ENCODE results near the gene ABTB1. TPM values are rescaled to one million over a fixed set of nuclear protein-coding genes. Genes with fewer than 3 reads are reported as not detected.

Gene ABTB1
- polyA plus RNA-seq, 1 of the 3 experiments (the other 2 are of a cell fraction): 30.8 TPM

DNA sequence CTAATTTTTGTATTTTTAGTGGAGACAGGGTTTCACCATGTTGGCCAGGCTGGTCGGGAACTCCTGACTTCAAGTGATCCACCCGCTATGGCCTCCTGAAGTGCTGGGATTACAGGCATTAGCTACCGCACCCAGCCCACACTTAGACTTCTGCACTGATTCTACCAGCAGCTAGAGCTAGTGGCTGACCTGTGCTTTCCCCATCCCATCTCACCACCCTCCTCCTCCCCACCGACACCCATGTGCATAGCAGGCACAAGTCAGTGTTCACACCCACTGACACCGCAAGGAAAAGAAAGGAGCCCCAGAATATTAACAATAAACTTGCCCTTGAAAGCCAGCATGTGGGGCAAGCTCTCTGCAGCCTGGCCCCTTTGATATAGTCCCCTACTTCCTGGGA, 11.2 kb upstream of the ABTB1 start:
- no peaks in the 10 kb centered on the region for H3F3A ChIP-seq (replicated peaks; ENCODE audit: insufficient read depth)
- peaks cover 0 to 8% of the 10 kb centered on the region in 2 experiments; a peak in 1 of 4 replicates for H3K4me1 ChIP-seq (ENCODE audit: control insufficient read depth in 1 of 2, insufficient read depth in 2 of 2, low read depth in 1 of 2, low read length in 1 of 2)
- ChIA-PET CTCF (interaction anchor here (0.6 to 2.9 kb wide), 6 partner anchors 9 to 298 kb away, joined by 3 to 10 read pairs (median 3); no protein-coding TSS in a partner anchor), POLR2A (interaction anchor here (1.0 kb wide), 1 partner anchor 10 kb away, joined by 3 read pairs; no protein-coding TSS in a partner anchor)
- H3K27ac ChIP-seq (ENCODE audit: low read depth in 2 of 2, low read length in 1 of 2): no peak overlapping the region
- H3K4me2 ChIP-seq: no peak overlapping the region
- WGBS (ENCODE audit: low lambda C conversion rate): 84% methylated on average over 3 of the region's 5 CpGs
- no peaks in the 10 kb centered on the region for H3K9me2 ChIP-seq
- no peaks in the 10 kb centered on the region for H3K79me2 ChIP-seq (ENCODE audit: insufficient read depth)
- TF ChIP-seq RXRA (IDR thresholded peaks at IDR 0.05; ENCODE audit: borderline replicate concordance, low read depth) (no peak), TAF1 (IDR thresholded peaks at IDR 0.05; ENCODE audit: borderline replicate concordance, low read depth, low read length) (no peak), SMC3 (IDR thresholded peaks at IDR 0.05; ENCODE audit: low read depth, low read length) (no peak), SIN3A (IDR thresholded peaks at IDR 0.05; ENCODE audit: borderline replicate concordance, low read depth, low read length) (no peak), RCOR1 (IDR thresholded peaks at IDR 0.05; ENCODE audit: low read length) (no peak), POLR2AphosphoS5 (IDR thresholded peaks at IDR 0.05; ENCODE audit: low read depth, low read length) (no peak)
- TF ChIP-seq, protein P1, sequence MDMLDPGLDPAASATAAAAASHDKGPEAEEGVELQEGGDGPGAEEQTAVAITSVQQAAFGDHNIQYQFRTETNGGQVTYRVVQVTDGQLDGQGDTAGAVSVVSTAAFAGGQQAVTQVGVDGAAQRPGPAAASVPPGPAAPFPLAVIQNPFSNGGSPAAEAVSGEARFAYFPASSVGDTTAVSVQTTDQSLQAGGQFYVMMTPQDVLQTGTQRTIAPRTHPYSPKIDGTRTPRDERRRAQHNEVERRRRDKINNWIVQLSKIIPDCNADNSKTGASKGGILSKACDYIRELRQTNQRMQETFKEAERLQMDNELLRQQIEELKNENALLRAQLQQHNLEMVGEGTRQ (IDR thresholded peaks at IDR 0.05; ENCODE audit: borderline replicate concordance, low read depth, low read length): no peak
- TF ChIP-seq, protein P2, sequence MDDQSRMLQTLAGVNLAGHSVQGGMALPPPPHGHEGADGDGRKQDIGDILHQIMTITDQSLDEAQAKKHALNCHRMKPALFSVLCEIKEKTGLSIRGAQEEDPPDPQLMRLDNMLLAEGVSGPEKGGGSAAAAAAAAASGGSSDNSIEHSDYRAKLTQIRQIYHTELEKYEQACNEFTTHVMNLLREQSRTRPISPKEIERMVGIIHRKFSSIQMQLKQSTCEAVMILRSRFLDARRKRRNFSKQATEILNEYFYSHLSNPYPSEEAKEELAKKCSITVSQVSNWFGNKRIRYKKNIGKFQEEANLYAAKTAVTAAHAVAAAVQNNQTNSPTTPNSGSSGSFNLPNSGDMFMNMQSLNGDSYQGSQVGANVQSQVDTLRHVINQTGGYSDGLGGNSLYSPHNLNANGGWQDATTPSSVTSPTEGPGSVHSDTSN (IDR thresholded peaks at IDR 0.05): no peak
- H3K9ac ChIP-seq: no peak overlapping the region
- H3K36me3 ChIP-seq (replicated peaks in 1 of 2; ENCODE audit: control insufficient read depth in 1 of 2, insufficient read depth in 2 of 2, low read length in 1 of 2): peaks cover 0 to 12% of the 10 kb centered on the region in 2 experiments
- no peaks in the 10 kb centered on the region for H3K9me3 ChIP-seq
- no peaks in the 10 kb centered on the region for H3K27me3 ChIP-seq (ENCODE audit: insufficient read depth)
- H3K4me3 ChIP-seq (ENCODE audit: low read depth in 2 of 2, low read length in 1 of 2): no peak overlapping the region
- H2AFZ ChIP-seq (ENCODE audit: low read depth): no peak overlapping the region
- no peak for DNase-seq
- H4K20me1 ChIP-seq (ENCODE audit: insufficient read depth): no peaks in the 10 kb centered on the region

DNA sequence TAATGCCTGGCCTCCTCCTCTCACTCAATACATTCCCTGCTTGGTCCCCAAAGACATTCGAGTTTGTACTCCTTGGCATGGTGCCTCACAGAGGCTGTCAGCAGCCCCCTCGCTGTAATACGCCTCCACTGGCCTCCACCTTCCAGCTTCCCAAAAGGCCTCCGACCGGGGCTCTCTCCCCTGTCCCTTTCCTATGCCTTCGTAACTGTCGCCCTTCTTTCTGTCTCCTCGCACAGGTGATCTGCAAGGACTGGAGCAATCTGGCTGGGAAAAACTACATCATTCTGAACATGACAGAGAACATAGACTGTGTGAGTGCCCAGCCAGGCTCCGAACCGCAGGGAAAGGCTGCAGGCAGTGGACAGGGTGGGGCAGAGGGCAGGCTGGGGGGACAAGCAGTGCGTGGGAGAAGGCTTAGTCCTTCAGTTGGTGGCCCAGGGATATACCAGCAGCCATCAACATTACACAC, 10.7 kb upstream of the ABTB1 start:
- Histone ChIP-seq H3K4me2 (no peak overlapping the region), H3K36me3 (replicated peaks in 1 of 2; ENCODE audit: control insufficient read depth in 1 of 2, insufficient read depth in 2 of 2, low read length in 1 of 2) (peaks cover 0 to 12% of the 10 kb centered on the region in 2 experiments), H3K27me3 (ENCODE audit: insufficient read depth) (no peaks in the 10 kb centered on the region), H3K27ac (ENCODE audit: low read depth in 2 of 2, low read length in 1 of 2) (no peak overlapping the region), H3K4me3 (ENCODE audit: low read depth in 2 of 2, low read length in 1 of 2) (no peak overlapping the region), H3K9ac (no peak overlapping the region), H3K9me2 (no peaks in the 10 kb centered on the region), H2AFZ (ENCODE audit: low read depth) (no peak overlapping the region), H3K79me2 (ENCODE audit: insufficient read depth) (no peaks in the 10 kb centered on the region), H3K9me3 (no peaks in the 10 kb centered on the region), H4K20me1 (ENCODE audit: insufficient read depth) (no peaks in the 10 kb centered on the region), H3K4me1 (ENCODE audit: control insufficient read depth in 1 of 2, insufficient read depth in 2 of 2, low read depth in 1 of 2, low read length in 1 of 2) (peaks cover 0 to 8% of the 10 kb centered on the region in 2 experiments; a peak in 2 of 4 replicates), H3F3A (replicated peaks; ENCODE audit: insufficient read depth) (no peaks in the 10 kb centered on the region)
- 90% methylated on average over 11 of the region's 11 CpGs for WGBS (ENCODE audit: low lambda C conversion rate)
- no peak for DNase-seq
- CTCF ChIA-PET: interaction anchor here (0.6 to 2.9 kb wide), 9 partner anchors 9 to 298 kb away, joined by 3 to 10 read pairs (median 3); no protein-coding TSS in a partner anchor
- POLR2A ChIA-PET: interaction anchor here (1.0 kb wide), 1 partner anchor 10 kb away, joined by 3 read pairs; no protein-coding TSS in a partner anchor
- TF ChIP-seq, protein P3, sequence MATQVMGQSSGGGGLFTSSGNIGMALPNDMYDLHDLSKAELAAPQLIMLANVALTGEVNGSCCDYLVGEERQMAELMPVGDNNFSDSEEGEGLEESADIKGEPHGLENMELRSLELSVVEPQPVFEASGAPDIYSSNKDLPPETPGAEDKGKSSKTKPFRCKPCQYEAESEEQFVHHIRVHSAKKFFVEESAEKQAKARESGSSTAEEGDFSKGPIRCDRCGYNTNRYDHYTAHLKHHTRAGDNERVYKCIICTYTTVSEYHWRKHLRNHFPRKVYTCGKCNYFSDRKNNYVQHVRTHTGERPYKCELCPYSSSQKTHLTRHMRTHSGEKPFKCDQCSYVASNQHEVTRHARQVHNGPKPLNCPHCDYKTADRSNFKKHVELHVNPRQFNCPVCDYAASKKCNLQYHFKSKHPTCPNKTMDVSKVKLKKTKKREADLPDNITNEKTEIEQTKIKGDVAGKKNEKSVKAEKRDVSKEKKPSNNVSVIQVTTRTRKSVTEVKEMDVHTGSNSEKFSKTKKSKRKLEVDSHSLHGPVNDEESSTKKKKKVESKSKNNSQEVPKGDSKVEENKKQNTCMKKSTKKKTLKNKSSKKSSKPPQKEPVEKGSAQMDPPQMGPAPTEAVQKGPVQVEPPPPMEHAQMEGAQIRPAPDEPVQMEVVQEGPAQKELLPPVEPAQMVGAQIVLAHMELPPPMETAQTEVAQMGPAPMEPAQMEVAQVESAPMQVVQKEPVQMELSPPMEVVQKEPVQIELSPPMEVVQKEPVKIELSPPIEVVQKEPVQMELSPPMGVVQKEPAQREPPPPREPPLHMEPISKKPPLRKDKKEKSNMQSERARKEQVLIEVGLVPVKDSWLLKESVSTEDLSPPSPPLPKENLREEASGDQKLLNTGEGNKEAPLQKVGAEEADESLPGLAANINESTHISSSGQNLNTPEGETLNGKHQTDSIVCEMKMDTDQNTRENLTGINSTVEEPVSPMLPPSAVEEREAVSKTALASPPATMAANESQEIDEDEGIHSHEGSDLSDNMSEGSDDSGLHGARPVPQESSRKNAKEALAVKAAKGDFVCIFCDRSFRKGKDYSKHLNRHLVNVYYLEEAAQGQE (IDR thresholded peaks at IDR 0.05; ENCODE audit: low read depth, low read length): no peak
- TF ChIP-seq, protein P4, sequence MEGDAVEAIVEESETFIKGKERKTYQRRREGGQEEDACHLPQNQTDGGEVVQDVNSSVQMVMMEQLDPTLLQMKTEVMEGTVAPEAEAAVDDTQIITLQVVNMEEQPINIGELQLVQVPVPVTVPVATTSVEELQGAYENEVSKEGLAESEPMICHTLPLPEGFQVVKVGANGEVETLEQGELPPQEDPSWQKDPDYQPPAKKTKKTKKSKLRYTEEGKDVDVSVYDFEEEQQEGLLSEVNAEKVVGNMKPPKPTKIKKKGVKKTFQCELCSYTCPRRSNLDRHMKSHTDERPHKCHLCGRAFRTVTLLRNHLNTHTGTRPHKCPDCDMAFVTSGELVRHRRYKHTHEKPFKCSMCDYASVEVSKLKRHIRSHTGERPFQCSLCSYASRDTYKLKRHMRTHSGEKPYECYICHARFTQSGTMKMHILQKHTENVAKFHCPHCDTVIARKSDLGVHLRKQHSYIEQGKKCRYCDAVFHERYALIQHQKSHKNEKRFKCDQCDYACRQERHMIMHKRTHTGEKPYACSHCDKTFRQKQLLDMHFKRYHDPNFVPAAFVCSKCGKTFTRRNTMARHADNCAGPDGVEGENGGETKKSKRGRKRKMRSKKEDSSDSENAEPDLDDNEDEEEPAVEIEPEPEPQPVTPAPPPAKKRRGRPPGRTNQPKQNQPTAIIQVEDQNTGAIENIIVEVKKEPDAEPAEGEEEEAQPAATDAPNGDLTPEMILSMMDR (IDR thresholded peaks at IDR 0.05): no peak
- TF ChIP-seq RCOR1 (IDR thresholded peaks at IDR 0.05; ENCODE audit: low read length): no peak
- TF ChIP-seq, protein P5, sequence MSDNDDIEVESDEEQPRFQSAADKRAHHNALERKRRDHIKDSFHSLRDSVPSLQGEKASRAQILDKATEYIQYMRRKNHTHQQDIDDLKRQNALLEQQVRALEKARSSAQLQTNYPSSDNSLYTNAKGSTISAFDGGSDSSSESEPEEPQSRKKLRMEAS (IDR thresholded peaks at IDR 0.05; ENCODE audit: low read depth): no peak
- no peak for TF ChIP-seq FOSL2 (IDR thresholded peaks at IDR 0.05; ENCODE audit: borderline replicate concordance, low read depth)
- TF ChIP-seq RAD21 (IDR thresholded peaks at IDR 0.05; ENCODE audit: low read length): no peak
- TF ChIP-seq, protein P6, sequence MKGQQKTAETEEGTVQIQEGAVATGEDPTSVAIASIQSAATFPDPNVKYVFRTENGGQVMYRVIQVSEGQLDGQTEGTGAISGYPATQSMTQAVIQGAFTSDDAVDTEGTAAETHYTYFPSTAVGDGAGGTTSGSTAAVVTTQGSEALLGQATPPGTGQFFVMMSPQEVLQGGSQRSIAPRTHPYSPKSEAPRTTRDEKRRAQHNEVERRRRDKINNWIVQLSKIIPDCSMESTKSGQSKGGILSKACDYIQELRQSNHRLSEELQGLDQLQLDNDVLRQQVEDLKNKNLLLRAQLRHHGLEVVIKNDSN (IDR thresholded peaks at IDR 0.05; ENCODE audit: borderline replicate concordance, low read depth): no peak
- TF ChIP-seq MXI1 (IDR thresholded peaks at IDR 0.05; ENCODE audit: low read depth, low read length): no peak
- no peak for TF ChIP-seq SMC3 (IDR thresholded peaks at IDR 0.05; ENCODE audit: low read depth, low read length)
- TF ChIP-seq NRF1 (IDR thresholded peaks at IDR 0.05; ENCODE audit: low read depth, low read length): no peak
- no peak for TF ChIP-seq JUND (IDR thresholded peaks at IDR 0.05)
- TF ChIP-seq RFX5 (IDR thresholded peaks at IDR 0.05; ENCODE audit: low read length): no peak
- TF ChIP-seq CHD2 (IDR thresholded peaks at IDR 0.05; ENCODE audit: low read length, partially characterized antibody): no peak
